ENCODE results near the gene SYNPR.

The SYNPR gene

GRCh38 chr3:63585927-63586326 lies 307.8 kb downstream of the SYNPR start:
- H2AFZ ChIP-seq (ENCODE audit: low read length): no peak overlapping the region
- no peak overlapping the region for H3K9ac ChIP-seq (ENCODE audit: low read length)
- no peak overlapping the region for H3K4me3 ChIP-seq (ENCODE audit: low read depth, low read length, poor library complexity, severe bottlenecking)
- no peak overlapping the region for H3K4me2 ChIP-seq (ENCODE audit: low read length)
- peaks cover 3% of the 10 kb centered on the region; the same call in 1 of the 2 replicates for H3K9me3 ChIP-seq (ENCODE audit: low read length)
- no peaks in the 10 kb centered on the region for H3K9me2 ChIP-seq (ENCODE audit: low read depth, low read length)
- H3K79me2 ChIP-seq (ENCODE audit: insufficient read depth, low read length): no peaks in the 10 kb centered on the region
- H3K4me1 ChIP-seq (ENCODE audit: insufficient read depth, low read length, severe bottlenecking): no peaks in the 10 kb centered on the region
- H3F3A ChIP-seq (ENCODE audit: insufficient read depth, low read length): no peaks in the 10 kb centered on the region
- no peaks in the 10 kb centered on the region for H3K36me3 ChIP-seq (ENCODE audit: insufficient read depth, low read length)
- TF ChIP-seq CTCF (IDR thresholded peaks at IDR 0.05; ENCODE audit: low read length): no peak
- no peak for TF ChIP-seq EZH2 (IDR thresholded peaks at IDR 0.05; ENCODE audit: borderline replicate concordance, low read length)
- no peaks in the 10 kb centered on the region for H3K27me3 ChIP-seq (ENCODE audit: insufficient read depth, low read length)
- H4K20me1 ChIP-seq (ENCODE audit: insufficient read depth, low read length): no peaks in the 10 kb centered on the region
- no peak overlapping the region for H3K27ac ChIP-seq (ENCODE audit: low read depth, low read length, poor library complexity, severe bottlenecking)

GRCh38 chr3:63588895-63589294 lies 310.8 kb downstream of the SYNPR start:
- Histone ChIP-seq H3K9me2 (ENCODE audit: low read depth, low read length) (no peaks in the 10 kb centered on the region), H3K4me1 (ENCODE audit: insufficient read depth, low read length, severe bottlenecking) (no peaks in the 10 kb centered on the region)

DNA sequence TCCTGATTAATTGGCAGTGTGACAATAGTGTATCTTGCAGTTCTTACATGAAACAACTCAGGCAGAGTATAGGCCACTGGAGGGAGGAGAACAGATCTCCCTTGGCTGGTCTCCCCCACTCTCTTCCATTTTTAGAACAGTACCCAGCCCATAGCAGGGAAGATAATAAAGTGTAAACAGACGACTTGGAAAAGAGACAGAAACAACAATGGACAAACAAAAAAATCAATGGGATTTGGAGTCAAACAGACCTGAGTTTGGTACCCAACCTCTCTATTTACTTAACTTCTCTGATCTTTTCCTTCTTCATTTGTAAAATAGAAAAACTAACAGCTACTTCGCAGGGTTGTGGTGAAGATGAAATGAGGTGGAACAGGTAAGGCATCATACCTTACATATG lies 315.7 kb downstream of the SYNPR start:
- H2AFZ ChIP-seq (ENCODE audit: low read length): no peak overlapping the region
- H3K27me3 ChIP-seq (ENCODE audit: insufficient read depth, low read length): no peaks in the 10 kb centered on the region
- H3K27ac ChIP-seq (ENCODE audit: low read depth, low read length, poor library complexity, severe bottlenecking): no peak overlapping the region
- H3K9me2 ChIP-seq (ENCODE audit: low read depth, low read length): no peaks in the 10 kb centered on the region
- H3F3A ChIP-seq (ENCODE audit: insufficient read depth, low read length): no peaks in the 10 kb centered on the region
- H3K9me3 ChIP-seq (ENCODE audit: low read length): no peaks in the 10 kb centered on the region
- no peaks in the 10 kb centered on the region for H3K4me1 ChIP-seq (ENCODE audit: insufficient read depth, low read length, severe bottlenecking)
- H3K4me2 ChIP-seq (ENCODE audit: low read length): no peak overlapping the region
- no peaks in the 10 kb centered on the region for H3K36me3 ChIP-seq (ENCODE audit: insufficient read depth, low read length)
- H3K79me2 ChIP-seq (ENCODE audit: insufficient read depth, low read length): no peaks in the 10 kb centered on the region
- H3K4me3 ChIP-seq (ENCODE audit: low read depth, low read length, poor library complexity, severe bottlenecking): no peak overlapping the region
- no peak for TF ChIP-seq EZH2 (IDR thresholded peaks at IDR 0.05; ENCODE audit: borderline replicate concordance, low read length)
- H4K20me1 ChIP-seq (ENCODE audit: insufficient read depth, low read length): no peaks in the 10 kb centered on the region
- H3K9ac ChIP-seq (ENCODE audit: low read length): no peak overlapping the region

More at GRCh38 chr3:63588895-63589294, 310.8 kb downstream of the SYNPR start:
- H3K4me3 ChIP-seq (ENCODE audit: low read depth, low read length, poor library complexity, severe bottlenecking): no peak overlapping the region
- no peaks in the 10 kb centered on the region for H3F3A ChIP-seq (ENCODE audit: insufficient read depth, low read length)
- no peaks in the 10 kb centered on the region for H3K36me3 ChIP-seq (ENCODE audit: insufficient read depth, low read length)
- no peak for TF ChIP-seq EZH2 (IDR thresholded peaks at IDR 0.05; ENCODE audit: borderline replicate concordance, low read length)
- no peak overlapping the region for H3K4me2 ChIP-seq (ENCODE audit: low read length)
- no peaks in the 10 kb centered on the region for H3K79me2 ChIP-seq (ENCODE audit: insufficient read depth, low read length)
- H3K27me3 ChIP-seq (ENCODE audit: insufficient read depth, low read length): no peaks in the 10 kb centered on the region
- no peak overlapping the region for H3K9ac ChIP-seq (ENCODE audit: low read length)
- peaks cover 3% of the 10 kb centered on the region; the same call in 1 of the 2 replicates for H3K9me3 ChIP-seq (ENCODE audit: low read length)
- no peak overlapping the region for H3K27ac ChIP-seq (ENCODE audit: low read depth, low read length, poor library complexity, severe bottlenecking)
- no peak overlapping the region for H2AFZ ChIP-seq (ENCODE audit: low read length)
- H4K20me1 ChIP-seq (ENCODE audit: insufficient read depth, low read length): no peaks in the 10 kb centered on the region

GRCh38 chr3:63595221-63595620 lies 317.1 kb downstream of the SYNPR start:
- Histone ChIP-seq H3F3A (ENCODE audit: insufficient read depth, low read length) (no peaks in the 10 kb centered on the region), H3K4me3 (ENCODE audit: low read depth, low read length, poor library complexity, severe bottlenecking) (no peak overlapping the region), H4K20me1 (ENCODE audit: insufficient read depth, low read length) (no peaks in the 10 kb centered on the region), H3K79me2 (ENCODE audit: insufficient read depth, low read length) (no peaks in the 10 kb centered on the region), H3K9ac (ENCODE audit: low read length) (no peak overlapping the region), H2AFZ (ENCODE audit: low read length) (no peak overlapping the region), H3K4me1 (ENCODE audit: insufficient read depth, low read length, severe bottlenecking) (no peaks in the 10 kb centered on the region), H3K27me3 (ENCODE audit: insufficient read depth, low read length) (no peaks in the 10 kb centered on the region), H3K9me3 (ENCODE audit: low read length) (no peaks in the 10 kb centered on the region), H3K36me3 (ENCODE audit: insufficient read depth, low read length) (no peaks in the 10 kb centered on the region), H3K27ac (ENCODE audit: low read depth, low read length, poor library complexity, severe bottlenecking) (no peak overlapping the region), H3K9me2 (ENCODE audit: low read depth, low read length) (no peaks in the 10 kb centered on the region), H3K4me2 (ENCODE audit: low read length) (no peak overlapping the region)
- no peak for TF ChIP-seq EZH2 (IDR thresholded peaks at IDR 0.05; ENCODE audit: borderline replicate concordance, low read length)
- TF ChIP-seq CTCF (IDR thresholded peaks at IDR 0.05; ENCODE audit: low read length): no peak

Data from OCI-LY1 (cell line).